HT-29 (cell line): ENCODE measurements around the gene HBM. TPM values are rescaled to one million over a fixed set of nuclear protein-coding genes. Genes with fewer than 3 reads are reported as not detected.
"Not testable (repeated sequence)": the region's sequence is repeated elsewhere in the genome, so short reads cannot be mapped to it uniquely, and the experiment has no call there.

Source experiments
- DNase-seq: peaks from one replicate; pipeline ENCODE4 v3.0.0-alpha.2; 2015; ENCODE audit warnings: low spot score
- small RNA-seq: library from RNA; depleted of rRNA; stranded (forward); fragments of <200 nt; gene quantifications from one replicate; pipeline ENCODE3, GENCODE V24; 2014
- total RNA-seq: library from RNA; depleted of rRNA; stranded (reverse); fragments of >200 nt; shearing (Covaris generic); gene quantifications from 2 replicates; pipeline ENCODE4 v1.2.3, GENCODE V29; 2014; rRNA removed

HBM gene
- total RNA-seq, 1 experiment from 2014 or later: not detected

DNA sequence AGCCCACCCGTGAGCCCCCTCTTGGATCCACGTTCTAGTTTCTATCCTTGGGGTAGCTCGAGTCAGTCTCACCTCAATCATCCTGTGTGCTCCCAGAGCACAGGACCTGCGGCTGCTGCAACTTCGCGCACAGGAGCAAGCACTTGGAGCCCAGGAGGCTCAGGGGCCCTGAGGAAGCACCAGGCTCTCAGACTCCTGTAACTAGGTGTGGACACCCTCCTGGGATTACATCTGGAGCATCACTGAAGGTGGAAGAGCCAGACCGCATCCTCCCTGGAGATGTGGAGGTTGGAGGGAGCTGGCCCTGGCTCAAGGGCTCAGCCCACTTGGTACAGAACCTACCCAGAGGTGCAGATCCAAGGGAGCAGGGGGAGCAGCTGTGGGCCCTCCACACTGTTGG is 17.2 kb downstream of the HBM start:
- DNase-seq: no peak

DNA sequence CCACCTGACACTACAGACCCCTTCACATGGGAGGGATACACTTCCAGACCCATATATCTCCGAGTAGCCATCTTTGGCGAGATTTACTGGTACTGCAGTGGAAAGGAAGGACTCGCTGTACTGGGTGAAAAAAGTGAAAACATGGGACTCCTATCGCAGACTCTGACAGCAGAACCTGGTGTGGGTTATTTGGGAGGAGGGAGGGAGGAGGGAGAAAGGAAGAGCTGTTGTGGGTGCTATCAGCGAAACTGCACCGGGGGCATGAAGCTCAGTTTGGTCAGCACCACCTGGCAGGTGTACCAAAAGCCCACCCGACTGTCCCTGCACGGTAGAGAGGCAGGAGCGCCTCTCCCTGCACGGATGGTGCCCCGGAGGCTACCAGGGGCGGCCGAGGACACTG is 19.4 kb downstream of the HBM start:
- no peak for DNase-seq

DNA sequence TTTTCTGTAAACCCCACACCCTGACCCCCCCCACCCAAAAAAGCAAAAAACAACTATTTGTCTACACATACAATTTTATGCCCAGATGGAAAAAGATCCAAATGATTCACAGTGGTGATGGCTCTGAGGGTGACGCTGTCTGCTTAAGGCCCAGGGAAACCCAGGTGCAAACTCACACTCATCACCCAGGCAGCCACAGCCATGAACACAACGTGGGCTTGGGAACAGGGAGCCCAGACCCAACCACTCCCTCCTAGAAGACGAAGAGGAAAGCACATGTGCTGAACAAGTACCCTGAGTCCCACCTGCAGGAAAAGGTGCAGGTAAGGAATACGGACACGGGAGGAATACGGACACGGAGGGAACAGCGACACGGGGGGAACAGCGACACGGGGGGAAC is 19.9 kb downstream of the HBM start:
- no peak for DNase-seq

DNA sequence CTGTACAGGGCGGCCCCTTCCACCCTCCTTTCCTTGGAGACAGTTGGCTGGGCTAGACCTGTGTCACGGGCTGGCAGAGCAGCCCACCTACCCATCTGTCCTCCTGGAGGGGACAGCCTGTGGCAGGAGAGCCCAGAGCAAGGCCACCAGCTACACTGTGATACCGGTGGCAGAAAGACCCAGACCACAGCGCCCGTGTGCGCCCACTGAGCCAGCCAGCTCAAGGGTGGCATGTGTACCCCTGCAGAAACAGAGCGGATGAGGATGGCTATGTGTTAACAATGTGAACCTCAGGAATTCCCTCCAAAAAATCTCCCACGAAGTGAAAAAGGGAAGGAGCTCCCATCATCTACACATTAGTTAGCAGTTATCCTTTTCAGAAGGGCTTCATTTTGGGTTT is 21.6 kb downstream of the HBM start:
- no peak for DNase-seq

DNA sequence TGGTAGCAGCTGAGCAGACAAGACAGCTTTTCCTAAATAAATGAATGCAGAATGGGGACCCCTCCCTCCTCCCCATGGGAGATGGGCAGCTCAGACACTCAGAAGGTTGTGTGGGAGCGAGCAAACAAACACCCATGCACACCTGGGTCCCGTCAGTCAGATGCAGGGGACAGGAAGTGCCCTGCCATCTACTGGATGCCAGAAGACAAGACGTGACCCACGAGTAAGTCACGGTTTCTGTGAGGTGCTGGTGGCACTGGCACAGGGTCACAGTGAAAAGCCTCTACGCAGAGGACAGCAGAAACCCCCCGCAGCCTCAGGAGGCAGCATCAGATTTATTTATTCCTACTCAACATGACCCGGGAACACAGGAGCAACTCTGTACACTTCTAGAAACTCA is 22.9 kb downstream of the HBM start:
- peak; percentile 27 for DNase-seq

DNA sequence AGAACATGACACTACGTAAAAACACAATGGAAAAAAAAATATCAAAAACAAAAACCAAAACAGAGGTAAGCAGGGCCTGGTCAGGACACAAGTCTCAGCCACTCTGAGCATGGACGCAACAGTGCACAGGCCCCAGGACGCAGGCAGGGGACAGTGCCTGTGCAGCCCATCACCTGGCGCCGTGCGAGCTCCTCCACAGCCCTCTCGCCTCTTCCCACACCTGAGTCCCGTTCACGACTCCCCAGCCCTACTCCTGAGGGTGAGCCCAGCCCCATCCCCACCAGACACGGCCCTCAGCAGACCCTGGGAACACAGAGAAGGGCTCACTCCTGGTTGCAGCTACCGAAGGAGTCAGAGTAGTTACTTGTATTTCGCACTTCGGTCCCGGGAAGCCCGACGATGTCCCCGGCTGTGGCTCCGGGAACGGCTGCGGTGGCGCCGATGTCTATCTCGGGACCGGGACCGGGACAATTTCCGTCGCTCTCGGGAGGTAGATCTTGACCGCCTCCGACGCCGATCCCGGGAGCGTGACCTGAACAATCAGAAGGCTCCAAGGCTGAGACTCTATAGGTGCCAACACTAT is 23.9 kb downstream of the HBM start:
- no peak for DNase-seq

DNA sequence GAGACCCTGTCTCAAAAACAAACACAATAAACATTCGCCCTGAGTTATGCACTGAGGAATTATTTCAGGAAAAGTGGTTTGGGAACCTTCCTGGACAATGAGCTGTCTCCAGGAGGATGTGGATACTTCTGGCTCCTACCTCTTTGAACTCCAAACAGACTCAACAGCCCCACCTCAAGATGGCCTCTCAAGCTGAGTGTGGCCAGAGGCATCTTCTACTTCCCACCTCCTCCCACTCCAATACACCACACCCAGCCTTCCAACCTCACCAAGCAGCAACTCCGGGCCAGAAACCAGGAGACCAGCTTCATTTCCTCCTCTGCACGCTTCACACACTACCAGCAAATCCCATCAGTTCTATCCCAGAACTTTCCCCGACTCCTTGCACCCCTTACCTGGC is 26.1 kb downstream of the HBM start:
- no peak for DNase-seq

DNA sequence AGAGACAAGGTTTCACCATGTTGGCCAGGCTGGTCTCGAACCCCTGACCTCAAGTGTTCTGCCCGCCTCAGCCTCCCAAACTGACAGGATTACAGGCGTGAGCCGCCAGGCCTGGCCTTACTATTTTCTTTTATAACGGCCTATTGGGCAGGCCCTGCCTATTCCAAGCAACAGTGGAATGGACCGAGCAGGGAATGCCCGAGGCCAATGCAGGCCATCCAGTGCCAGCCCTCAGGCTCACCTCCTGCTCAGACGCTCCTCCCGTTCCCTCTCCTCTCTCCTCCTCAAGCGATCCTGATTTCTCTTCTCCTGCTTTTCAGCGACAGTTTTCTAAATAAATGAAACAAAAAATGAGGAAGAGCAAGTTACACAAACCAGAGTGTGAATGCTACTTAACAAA is 26.9 kb downstream of the HBM start:
- no peak for DNase-seq

DNA sequence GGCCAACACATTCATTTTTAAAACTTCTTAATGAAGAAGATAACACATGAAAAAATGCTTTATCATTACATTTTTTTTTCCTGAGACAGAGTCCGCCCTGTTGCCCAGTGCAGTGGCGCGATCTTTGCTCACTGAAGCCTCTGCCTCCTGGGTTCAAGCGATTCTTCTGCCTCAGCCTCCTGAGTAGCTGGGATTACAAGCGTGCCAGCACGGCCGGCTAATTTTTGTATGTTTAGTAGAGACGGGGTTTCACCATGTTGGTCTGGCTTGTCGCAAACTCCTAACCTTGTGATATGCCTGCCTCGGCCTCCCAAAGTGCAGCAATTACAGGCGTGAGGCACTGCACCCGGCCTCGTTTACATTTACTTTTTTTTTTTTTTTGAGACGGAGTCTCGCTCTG is 27.7 kb downstream of the HBM start:
- no peak for DNase-seq

DNA sequence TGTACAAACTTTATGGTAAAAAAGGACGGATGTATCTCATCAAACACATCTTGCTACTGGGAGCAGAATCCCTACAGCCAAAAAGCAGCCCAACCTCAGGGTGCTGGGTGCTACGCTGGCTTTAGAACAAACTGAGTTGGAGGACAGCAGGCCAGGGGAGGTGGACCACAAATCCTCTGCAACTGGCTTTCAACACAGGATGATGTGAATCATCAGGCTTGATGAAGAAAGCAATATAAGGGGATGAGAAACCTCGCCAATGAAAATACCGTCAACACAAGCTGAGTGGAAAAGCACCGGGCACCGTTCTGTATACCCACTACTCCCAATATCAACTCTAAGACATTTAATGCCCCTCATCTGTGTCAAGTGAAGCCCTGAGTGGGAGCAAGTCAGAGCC is 28.7 kb downstream of the HBM start:
- DNase-seq: no peak

DNA sequence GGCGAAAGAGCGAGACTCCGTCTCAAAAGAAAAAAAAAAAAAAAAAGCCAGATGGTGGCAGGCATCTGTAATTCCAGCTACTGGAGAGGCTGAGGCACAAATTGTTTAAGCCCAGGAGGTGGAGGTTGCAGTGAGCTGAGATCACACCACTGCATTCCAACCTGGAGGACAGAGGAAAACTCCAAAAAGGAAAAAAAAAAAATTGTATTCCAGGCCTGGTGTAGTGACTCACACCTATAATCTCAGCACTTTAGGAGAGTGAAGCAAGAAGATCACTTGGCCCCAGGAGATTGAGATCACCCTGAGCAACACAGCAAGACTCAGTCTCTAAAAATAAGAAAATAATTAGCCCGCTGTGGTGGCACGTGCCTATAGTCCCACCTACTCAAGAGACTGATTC is 34.6 kb downstream of the HBM start:
- DNase-seq: no peak

DNA sequence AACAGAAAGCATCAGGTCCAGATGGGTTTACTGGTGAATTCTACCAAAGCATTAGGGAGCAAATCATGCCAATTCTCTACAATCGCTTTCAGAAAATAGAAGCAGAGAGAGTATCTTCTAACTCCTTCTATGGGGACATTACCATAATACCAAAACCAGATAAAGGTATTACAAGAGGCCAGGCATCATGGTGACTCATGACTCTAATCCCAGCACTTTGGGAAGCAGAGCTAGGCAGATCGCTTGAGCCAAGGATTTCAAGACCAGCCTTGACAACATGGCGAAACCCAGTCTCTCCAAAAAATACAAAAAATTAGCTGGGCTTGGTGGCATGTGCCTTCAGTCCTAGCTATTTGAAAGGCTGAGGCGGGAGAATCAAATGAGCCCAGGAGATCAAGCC is 37.5 kb downstream of the HBM start:
- no peak for DNase-seq

DNA sequence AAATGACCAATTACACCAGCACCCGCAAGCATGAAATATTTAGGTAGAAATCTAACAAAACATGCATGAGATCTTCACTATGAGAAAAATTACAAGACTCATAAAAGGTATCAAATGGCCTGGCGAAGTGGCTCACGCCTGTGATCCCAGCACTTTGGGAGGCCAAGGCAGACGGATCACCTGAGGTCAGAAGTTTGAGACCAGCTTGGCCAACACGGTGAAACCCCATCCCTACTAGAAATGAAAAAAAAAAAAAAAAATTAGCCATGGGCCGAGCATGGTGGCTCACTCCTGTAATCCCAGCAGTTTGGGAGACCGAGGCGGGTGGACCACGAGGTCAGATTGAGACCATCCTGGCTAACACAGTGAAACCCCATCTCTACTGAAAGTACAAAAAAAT is 38.3 kb downstream of the HBM start:
- DNase-seq: not testable (repeated sequence)

DNA sequence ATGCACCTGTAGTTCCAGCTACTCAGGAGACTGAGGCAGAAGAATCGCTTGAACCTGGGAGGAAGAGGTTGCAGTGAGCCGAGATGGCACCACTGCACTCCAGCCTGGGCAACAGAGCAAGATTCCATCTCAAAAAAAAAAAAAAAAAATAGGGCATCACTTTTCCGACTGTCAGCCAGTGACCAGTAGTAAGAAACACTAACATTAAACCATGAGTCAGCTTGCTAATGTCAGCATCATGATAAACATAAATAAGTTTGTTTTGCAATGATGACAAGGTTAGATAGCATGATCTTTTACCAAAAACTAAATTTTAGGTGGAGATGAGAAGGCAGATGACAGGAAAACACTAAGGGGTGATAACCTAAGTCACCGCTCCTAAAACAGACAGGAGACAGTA is 43.6 kb downstream of the HBM start:
- not testable (repeated sequence) for DNase-seq

DNA sequence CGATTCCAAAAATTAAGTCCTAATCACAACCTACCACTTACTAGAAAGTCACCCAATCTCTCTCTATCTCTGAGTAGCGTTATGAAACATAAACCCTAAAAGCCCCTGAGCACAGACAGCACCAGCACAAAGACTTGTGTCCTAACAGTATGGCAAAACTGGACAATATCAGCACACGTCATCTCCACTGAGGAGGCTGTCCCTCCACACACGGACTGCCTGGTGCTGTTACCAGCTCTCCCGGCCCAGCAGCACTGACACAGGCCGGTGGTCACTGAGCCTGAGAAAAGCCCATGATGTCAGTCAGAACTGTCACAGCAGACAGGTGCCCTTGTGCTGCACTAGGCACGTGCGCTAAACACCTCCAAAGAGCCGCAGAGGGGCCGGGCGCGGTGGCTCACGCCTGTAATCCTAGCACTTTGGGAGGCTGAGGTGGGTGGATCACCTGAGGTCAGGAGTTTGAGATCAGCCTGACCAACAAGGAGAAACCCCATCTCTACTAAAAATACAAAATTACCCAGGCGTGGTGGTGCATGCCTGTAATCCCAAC is 45.9 kb downstream of the HBM start:
- DNase-seq: not testable (repeated sequence)

DNA sequence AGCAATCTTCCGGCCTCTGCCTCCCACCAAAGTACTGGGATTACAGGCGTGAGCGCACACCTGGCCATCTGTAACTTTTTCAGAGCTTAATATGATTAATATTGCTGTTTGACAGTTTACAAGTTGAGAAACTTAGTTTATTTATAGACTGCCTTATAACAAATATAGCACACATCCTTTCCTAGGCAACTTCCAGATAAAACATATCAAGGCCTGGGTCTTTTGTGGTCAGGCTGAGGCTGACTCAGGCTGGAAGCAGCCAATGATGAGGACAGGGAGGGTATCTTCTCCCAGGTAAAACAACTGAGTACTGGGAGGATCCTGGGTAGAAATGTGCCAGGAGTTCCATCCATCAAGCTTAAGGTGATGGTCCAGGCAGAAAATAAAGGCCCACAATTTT is 47.2 kb downstream of the HBM start:
- DNase-seq: no peak

Small RNA genes lying within 50 kb of the gene (small RNA-seq; reads per million reads assigned to genes)
- not detected for gene RF00019

Other genes starting within 250 kb of the HBM start
- 19.8 and 26.8 TPM in 2 replicates for gene POLR3K, start 112.4 kb upstream of the HBM start, total RNA-seq
- 64.8 and 67.5 TPM in 2 replicates for gene SNRNP25, start 112.2 kb upstream of the HBM start, total RNA-seq
- 265 and 291 TPM in 2 replicates for gene RHBDF1, start 93.3 kb upstream of the HBM start, total RNA-seq
- 332 and 334 TPM in 2 replicates for gene MPG, start 87.8 kb upstream of the HBM start, total RNA-seq
- gene NPRL3, start 27.3 kb upstream of the HBM start, total RNA-seq: 15.3 and 19.4 TPM in 2 replicates
- gene HBZ, start 13.3 kb upstream of the HBM start, total RNA-seq: not detected in 2 replicates
- gene HBA2, start 6.9 kb downstream of the HBM start, total RNA-seq: not detected in 2 replicates
- not detected in 2 replicates for gene HBA1, start 10.7 kb downstream of the HBM start, total RNA-seq
- gene HBQ1, start 14.5 kb downstream of the HBM start, total RNA-seq: not detected in 2 replicates
- gene LUC7L, start 63.5 kb downstream of the HBM start, total RNA-seq: 46.2 and 48.6 TPM in 2 replicates
- 36.5 and 44.0 TPM in 2 replicates for gene FAM234A, start 68.8 kb downstream of the HBM start, total RNA-seq
- gene RGS11, start 110.0 kb downstream of the HBM start, total RNA-seq: 0.41 and 0.55 TPM in 2 replicates
- 33.1 and 52.0 TPM in 2 replicates for gene ARHGDIG, start 114.6 kb downstream of the HBM start, total RNA-seq
- gene PDIA2, start 117.2 kb downstream of the HBM start, total RNA-seq: 3.0 and 6.3 TPM in 2 replicates
- 77.0 and 88.4 TPM in 2 replicates for gene AXIN1, start 186.7 kb downstream of the HBM start, total RNA-seq
- gene MRPL28, start 204.6 kb downstream of the HBM start, total RNA-seq: 223 and 226 TPM in 2 replicates
- gene PGAP6, start 216.0 kb downstream of the HBM start, total RNA-seq: 150 and 161 TPM in 2 replicates
- gene NME4, start 231.2 kb downstream of the HBM start, total RNA-seq: 25.3 and 29.0 TPM in 2 replicates
- gene DECR2, start 235.9 kb downstream of the HBM start, total RNA-seq: 25.2 and 29.1 TPM in 2 replicates